Uterus (tissue), 2 donors: ENCODE data around the gene PRKAB1.

ENCODE experiments used
- POLR2A ChIP-seq, 2 donors: fragments of 450-650 bp; IDR thresholded peaks; one replicate each; pipeline ENCODE4 v1.6.1; 2016; ENCODE audit warnings: antibody characterized with exemption in 2 of 2, mild to moderate bottlenecking in 1 of 2, moderate library complexity in 1 of 2
- TF ChIP-seq, protein P1 (sequence below), 4 experiments: fragments of 200-600 bp in 2 of 4; fragments of 450-650 bp in 2 of 4; sonication (generic) in 2 of 4; IDR thresholded peaks; one replicate each; pipeline ENCODE4 v1.5.1; 2016 to 2019; ENCODE audit warnings: antibody characterized with exemption in 4 of 4, mild to moderate bottlenecking in 2 of 4, moderate library complexity in 1 of 4

DNA sequence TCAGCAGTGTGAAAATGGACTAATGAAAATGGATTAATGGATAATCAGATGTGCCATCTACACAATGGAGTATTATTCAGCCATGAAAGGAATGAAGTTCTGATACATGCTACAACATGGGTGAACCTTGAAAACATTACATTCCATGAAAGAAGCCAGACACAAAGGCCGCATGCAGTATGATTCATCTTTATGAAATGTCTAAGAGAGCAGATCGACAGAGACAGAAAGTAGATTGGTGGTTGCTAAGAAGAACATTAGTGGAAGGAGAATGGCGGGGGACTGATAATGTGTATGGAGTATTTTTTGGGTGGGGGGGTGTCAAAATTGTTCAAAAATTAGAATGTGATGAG, 47.3 kb downstream of the PRKAB1 start:
- TF ChIP-seq, protein P1, sequence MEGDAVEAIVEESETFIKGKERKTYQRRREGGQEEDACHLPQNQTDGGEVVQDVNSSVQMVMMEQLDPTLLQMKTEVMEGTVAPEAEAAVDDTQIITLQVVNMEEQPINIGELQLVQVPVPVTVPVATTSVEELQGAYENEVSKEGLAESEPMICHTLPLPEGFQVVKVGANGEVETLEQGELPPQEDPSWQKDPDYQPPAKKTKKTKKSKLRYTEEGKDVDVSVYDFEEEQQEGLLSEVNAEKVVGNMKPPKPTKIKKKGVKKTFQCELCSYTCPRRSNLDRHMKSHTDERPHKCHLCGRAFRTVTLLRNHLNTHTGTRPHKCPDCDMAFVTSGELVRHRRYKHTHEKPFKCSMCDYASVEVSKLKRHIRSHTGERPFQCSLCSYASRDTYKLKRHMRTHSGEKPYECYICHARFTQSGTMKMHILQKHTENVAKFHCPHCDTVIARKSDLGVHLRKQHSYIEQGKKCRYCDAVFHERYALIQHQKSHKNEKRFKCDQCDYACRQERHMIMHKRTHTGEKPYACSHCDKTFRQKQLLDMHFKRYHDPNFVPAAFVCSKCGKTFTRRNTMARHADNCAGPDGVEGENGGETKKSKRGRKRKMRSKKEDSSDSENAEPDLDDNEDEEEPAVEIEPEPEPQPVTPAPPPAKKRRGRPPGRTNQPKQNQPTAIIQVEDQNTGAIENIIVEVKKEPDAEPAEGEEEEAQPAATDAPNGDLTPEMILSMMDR (IDR thresholded peaks at IDR 0.05): no peak
- TF ChIP-seq POLR2A (IDR thresholded peaks at IDR 0.05): no peak
